HG02759 (cell line): ENCODE measurements around the gene YAF2.

Source experiments
- ATAC-seq: cut with Tn5 transposase; IDR thresholded peaks from one replicate; pipeline ENCODE4 v1.9.1; 2021; ENCODE audit warnings: mild to moderate bottlenecking, moderate library complexity; ENCODE audit not compliant: unreplicated experiment

YAF2 gene, protein sequence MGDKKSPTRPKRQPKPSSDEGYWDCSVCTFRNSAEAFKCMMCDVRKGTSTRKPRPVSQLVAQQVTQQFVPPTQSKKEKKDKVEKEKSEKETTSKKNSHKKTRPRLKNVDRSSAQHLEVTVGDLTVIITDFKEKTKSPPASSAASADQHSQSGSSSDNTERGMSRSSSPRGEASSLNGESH

DNA sequence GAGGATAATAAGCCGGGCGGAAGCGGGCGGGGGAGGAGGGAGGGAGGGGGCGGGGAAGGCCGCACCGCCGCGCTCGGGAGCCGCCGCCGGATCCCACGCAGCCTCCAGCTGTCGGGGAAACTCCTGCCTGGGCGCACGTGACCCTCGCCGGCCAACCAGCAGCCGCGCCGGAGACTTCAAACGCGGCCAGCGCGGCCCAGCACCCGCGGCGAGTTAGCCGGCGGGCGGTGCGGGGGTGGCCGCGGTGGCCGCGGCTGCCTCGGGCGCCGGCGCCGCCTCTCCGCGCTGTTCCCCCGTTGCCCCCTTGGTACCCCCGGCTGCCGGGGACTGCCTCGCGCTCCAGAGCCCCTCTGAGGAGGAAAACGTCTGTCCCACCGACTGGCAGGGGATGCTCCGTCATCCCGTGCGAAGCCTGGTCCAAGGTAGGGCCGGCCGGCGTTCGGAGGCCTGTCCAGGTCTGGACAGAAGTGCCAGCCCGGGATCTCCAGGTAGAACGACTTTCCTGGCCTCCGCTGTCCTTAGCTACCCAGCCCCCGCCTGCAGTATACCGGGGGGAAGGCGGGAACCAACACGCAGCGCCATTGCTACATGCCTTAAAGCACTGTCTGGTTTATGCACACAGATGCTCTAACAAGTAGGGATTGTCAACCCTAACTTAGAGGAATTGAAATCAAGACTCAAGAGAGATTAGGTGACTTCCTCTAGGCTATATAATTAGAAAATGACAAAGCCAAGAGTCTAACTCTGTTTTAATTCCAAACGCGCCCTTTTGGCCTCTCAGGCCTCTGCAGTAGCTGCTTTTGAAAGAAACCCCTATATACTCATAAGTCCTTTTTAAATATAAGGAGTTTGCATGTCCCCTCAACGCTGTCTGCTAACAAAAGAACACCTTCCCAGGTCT, at the start of gene YAF2:
Gene YAF2, minus strand, starts transcription at position 9 of the 901 bp plus-strand sequence. CDS start 68 bp downstream, outside the sequence.
- peak; percentile 85 for ATAC-seq

DNA sequence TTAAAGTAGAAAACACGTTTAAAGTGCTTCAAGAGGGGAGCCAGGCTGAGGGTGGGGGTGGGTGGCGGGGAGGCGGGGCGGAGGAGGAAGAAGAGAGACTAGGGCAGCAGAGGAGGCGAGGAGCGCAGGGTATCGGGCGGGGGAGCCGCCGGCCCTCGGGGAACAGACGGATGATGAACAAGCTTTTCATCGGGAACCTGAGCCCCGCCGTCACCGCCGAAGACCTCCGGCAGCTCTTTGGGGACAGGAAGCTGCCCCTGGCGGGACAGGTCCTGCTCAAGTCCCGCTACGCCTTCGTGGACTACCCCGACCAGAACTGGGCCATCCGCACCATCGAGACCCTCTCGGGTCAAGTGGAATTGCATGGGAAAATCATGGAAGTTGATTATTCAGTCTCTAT, 48.7 kb upstream of the YAF2 start:
- ATAC-seq, result no peak

DNA sequence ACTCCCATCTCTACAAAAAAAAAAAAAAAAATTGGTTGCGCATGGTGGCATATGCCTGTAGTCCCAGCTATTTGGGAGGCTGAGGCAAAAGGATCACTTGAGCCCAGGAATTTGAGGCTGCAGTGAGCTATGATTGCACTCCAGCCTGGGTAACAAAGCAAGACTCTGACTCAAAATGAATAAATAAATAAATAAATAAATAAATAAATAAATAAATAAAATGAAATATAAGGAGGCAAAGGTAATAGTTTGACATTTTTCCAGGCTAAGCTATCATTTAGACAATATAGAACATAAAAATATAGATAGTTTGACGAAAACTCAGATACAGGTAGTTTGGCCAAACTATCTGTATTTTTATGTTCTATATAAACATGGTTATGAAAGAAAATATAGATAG, 47.4 kb upstream of the YAF2 start:
- no peak for ATAC-seq

DNA sequence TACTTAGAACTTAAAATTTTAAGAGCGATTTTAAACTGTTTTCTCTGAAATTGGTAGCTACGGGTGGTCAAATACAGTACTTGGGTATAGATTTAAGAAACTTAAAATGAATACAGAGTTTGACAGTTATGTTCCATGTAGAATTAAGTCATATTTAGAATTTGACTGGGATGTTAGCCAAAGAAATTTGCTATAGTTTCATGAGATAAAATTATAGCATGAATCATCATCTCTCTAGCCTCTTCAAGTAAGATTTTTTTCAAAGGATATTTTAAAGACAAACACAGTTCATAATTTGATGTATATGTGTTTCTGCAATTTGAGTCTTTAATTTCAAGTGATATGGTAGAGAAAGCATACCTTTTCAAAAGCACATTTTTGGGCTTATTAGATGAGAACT, 46.8 kb upstream of the YAF2 start:
- no peak for ATAC-seq

DNA sequence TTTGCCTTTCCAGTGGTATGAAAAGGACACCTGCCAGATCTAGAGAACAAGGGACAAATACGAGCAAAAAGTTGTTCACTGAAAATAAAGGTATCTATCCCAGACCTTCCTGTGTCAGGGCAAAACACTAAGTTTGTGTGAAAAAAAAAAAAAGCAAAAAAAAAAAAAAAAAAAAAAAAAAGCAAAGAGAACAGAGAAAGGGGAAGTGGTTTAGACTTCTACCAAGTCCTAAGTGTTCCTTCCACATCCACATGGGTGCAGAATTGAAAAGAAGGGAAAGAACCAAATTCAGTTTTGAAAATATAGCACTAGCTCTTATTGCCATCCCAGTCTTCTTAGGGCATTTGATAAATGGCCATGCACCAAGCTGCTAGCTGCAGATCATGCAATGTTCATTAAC, 46.1 kb upstream of the YAF2 start:
- no peak for ATAC-seq

DNA sequence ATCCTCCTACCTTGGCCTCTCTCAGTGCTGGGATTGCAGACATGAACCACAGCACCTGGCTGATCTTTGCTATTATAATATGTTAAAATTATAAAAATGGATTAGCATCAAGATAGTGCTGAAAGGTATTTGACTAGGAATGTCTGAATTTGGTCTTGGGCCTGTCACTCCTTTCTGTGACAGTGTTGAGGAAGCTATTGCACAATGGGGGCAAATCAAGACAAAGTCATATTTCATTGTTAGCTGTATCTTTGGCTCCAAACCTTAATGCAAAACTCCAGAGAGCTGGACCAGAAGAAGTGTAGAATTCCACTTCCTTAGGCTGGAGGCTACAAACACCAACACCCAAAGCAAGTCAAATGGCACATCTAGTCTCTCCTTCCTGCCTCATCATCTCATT, 45.7 kb upstream of the YAF2 start:
- no peak for ATAC-seq

DNA sequence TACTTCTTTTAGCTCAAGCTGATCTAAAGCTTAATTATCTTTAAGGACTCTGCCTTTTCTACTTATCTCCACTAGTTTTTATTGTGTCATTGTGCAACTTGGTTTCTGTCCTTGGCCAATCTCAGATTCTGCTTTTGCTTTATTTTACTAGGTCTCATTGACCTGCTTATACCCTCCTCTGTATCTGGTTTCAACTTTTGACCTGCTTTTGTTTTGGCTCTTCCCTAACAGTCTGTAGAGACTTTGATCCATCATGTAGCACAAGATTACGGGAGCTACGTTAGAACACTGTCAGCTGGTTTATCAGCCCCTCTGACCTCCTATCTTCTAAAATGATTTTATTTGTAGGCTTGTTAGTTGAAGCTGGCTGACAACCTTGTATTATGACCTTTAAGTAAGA, 44.2 kb upstream of the YAF2 start:
- ATAC-seq, result no peak

DNA sequence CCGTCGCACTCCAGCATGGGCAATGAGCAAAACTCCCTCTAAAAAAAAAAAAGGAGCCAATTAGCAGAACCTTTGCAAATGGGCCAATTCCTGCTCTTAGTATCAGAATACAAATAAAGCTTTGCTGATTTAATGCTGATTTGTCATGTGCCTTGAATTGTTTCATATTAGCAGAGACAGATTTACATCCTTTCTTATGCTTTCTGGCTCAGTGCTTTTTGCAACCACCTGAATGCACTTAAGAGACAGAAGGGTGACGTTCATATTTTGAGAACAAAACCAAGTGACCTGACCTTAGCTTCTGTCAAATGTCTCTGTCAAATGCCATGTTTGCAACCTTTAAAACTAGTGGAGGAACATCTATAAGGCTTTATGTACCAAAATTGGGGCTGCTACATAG, 43.8 kb upstream of the YAF2 start:
- ATAC-seq, result no peak

DNA sequence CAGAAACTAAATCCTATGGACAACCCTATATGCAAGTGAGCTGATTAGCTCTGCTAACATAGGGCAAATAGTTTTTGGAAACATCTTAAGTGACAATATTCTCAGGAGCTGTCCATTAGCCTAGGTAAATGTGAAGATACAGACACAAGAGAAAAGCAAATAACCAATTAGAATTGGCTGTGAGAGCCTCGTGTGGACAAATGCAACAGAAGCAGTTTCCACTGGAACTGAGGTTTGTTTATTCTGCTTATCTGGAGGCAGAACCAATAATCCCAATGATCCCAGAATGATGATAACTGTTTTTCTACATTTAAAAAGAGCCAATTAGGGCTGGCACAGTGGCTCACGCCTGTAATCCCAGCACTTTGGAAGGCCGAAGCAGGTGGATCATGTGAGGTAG, 43.2 kb upstream of the YAF2 start:
- ATAC-seq, result no peak

DNA sequence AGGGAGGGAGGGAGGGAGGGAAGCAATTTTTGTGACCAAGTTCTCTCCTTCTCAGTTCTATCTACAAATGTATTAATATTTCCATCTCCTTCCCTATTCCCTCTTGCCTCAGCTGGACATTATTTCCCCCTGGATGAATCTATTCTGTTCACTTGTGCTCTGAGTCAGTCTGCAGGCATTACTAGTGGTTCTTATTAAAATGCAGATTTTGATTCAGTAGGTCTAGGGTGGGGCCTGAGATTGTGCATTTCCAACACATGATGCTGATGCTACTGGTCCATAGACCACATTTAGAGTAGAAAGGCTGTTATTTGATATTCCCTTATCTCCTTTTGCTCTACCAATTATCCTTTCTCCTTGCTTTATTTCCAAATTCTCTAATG, 40.1 kb upstream of the YAF2 start:
- no peak for ATAC-seq

DNA sequence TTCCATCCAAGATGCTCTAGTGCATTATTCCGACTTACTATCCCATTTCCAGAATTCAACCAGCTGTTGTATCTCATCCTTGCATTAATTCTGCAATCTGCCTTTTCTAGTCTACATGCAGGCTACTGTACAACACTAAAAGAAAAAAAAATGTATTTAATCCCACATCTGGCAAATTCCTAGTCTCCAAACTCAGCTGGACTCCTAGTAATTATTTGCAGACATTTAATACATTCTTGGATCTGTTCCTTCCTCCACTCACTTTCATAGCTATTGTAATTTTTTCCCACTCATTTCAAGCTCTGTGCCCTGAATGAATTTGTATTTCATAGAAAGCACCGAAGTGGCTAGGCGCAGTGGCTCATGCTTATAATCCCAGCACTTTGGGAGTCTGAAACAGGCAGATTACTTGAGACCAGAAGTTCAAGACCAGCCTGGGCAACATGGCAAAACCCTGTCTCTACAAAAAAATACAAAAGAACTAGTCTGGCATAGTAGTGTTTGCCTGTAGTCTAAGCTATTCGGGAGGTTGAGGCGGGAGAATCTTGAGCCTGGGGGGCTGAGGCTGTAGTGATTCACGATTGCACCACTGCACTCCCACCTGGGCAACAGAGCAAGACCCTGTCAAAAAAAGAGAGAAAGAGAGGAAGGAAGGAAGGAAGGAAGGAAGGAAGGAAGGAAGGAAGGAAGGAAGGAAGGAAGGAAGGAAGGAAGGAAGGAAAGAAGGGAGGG, 39.5 kb upstream of the YAF2 start:
- no peak for ATAC-seq

DNA sequence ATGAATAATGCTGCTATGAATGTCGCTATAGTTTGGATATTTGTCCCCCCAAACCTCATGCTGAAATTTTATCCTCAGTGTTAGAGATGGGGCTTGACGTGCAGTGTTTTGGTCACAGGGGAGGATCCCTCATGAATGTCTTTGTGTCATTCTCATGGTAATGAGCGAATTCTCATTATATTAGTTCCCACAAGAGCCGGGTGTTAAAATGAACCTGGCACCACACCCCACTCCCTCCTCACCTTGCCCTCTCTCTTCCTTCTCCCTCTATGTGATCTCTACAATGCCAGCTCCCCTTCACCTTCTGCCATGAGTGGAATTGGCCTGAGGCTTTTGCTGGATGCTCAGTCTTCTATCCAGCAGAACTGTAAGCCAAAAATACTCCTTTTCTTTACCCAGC, 37.5 kb upstream of the YAF2 start:
- no peak for ATAC-seq

DNA sequence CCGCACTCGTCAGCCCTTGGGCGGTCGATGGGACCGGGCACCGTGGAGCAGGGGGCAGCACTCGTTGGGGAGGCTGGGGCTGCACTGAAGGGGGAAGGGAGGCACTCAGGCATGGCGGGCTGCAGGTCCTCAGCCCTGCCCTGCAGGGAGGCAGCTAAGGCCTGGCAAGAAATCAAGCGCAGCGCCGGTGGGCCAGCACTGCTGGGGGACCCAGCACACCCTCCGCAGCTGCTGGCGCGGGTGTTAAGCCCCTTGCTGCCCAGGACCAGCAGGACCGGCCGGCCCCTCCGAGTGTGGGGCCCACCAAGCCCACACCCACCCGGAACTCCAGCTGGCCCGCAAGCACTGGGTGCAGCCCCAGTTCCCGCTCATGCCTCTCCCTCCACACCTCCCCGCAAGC, 35.7 kb upstream of the YAF2 start:
- no peak for ATAC-seq

DNA sequence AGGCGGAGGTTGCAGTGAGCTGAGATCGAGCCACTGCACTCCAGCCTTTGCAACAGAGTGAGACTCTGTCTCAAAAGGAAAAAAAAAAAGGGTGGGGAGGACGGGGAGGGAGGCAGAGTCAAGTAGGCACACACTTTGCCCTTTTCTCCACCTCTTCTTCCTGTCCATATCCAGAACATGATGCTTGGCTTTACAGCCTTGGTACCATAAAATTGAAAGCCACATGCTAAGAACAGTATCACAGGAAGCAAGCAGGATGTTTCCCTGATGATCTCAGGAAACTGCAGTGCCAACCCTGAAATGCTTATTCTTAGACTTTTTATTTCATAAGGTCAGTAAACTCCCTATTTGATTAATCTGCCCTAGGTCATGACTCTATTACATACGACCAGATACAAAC, 32.5 kb upstream of the YAF2 start:
- ATAC-seq, result no peak

DNA sequence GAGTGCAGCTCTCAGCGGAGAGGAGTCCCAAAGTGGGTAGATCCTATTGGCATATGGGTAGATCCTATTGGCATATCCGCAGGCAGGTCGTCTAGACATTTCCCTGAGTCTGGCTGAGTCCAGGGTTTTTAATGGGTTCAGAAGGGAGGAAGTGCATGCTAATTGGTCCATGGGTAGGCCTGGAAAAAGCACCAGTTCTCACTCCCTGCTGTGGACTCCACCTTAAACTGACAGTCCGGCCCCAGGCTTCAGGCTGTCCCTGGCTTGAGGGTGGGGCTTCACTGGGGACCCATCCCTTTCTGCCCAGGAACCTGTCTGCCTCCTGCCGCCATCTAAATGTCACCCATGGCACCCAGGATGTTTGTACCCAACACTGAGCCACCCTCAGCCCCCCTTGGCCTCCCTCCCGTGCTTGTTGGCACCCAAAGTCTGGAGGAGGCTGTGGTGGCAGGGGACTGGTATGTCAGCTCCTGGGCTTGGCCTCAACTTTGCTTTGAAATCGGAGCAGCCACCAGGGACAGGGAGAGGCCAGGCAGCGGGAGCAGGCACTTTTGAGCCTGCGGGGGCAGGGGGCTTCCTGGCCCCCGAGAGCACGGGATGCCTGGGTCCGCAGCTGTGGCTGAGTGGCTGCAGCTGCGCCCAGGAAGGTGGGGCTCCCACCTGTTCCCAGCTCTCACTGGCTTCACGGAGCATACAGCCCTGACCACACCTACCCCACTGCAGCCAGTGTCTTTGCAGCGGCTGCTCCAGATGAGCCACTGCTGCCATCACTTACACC, 29.6 kb upstream of the YAF2 start:
- ATAC-seq, result no peak

DNA sequence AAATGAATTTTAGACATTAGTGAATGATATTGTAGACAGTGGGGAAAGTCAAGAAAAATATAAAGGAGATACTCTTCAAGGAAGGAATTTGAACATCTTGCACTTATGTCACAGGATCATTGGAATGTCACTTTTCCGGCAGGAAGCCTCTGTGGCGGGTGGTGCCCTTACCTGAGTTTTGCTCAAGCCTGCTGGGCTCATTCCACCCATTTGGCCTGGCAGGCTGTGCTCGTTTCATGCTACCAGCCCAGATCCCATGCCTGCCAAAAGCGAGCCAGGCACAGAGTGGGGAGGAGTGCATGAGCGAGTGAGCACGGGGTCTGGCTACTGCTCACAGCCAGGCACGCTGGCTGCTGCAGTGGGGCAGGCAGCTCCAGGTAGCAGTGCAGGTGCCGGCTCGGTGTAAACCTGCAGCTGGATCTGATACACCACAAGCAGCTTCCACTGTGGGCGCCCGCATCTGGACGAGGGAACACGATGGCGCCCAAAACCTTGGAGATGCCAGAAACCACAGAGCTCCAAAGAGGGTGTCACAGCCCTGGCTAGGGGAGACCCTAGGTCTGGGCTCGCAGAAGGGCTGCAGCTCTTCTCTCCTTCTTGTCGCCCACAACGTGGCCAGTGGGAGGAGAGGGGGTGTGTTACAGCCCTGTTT, 28.7 kb upstream of the YAF2 start:
- no peak for ATAC-seq

DNA sequence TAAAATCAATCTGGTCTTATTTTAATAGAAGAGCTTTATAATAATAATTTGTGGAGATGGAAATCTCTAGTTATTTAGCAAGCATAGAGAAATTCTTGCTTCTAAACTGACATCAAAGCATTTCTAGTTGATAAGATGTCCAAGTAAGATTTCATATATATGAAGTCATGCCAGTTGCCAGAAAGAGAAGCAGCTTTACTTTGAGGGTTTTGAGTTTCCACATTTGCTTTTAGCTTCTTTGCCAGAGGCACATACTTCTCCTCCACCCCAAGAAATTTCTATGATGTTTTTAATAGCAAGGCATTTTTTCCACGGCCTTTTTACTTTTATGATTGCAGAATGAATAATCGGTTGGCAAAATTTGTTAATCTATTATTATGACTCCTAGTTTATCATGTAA, 24.2 kb upstream of the YAF2 start:
- no peak for ATAC-seq

DNA sequence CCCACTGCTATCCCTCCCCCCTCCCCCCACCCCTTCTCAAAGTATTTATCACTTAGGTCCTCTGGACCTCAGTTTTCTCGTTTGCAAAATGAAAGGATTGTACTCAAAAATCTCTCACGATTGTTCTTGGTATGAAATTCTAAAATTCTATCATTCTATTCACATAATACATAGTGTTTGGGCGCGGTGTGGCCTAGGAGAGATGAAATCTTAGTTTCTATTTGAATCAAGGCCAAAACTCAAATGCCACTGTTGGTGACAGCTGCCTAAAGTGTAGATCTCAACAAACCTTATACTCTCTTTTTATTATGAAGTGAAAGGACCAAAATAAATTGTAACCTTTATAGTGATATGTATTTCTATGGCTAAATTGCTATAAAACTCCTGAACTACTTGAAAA, 23.7 kb upstream of the YAF2 start:
- ATAC-seq, result no peak

DNA sequence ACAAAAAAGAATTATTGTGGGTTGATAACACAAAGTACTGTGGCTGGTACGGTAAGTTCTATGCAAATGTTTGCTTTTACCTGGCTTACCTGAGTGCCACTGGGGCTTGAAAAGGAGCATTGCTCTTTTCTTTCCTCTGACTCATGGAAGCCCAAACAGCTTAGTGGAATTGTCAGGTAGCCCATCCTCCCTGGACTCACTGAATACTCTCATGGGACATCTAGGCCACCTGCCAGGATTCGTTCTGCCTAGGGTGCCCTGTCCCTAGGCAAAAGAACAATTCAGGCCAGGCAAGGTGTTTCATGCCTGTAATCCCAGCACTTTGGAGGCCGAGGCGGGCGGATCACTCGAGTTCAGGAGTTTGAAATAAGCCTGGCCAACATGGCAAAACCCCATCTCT, 22.5 kb upstream of the YAF2 start:
- no peak for ATAC-seq

DNA sequence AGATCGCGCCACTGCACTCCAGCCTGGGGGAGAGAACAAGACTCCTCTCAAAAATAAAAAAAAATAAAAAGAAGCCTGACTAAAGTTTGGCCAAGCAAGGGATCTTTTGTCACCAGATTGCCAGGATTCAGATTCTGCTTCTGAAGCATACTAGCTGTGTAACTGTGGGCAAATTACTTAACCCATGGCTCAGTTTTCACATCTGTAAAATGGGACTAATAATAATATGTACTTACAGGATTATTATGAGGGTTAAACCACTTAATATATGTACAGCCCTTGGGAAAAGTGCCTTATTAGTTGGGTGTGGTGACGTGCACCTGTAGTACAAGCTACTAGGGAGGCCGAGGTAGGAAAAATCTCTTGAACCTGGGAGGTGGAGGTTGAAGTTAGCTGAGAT, 21.7 kb upstream of the YAF2 start:
- no peak for ATAC-seq

DNA sequence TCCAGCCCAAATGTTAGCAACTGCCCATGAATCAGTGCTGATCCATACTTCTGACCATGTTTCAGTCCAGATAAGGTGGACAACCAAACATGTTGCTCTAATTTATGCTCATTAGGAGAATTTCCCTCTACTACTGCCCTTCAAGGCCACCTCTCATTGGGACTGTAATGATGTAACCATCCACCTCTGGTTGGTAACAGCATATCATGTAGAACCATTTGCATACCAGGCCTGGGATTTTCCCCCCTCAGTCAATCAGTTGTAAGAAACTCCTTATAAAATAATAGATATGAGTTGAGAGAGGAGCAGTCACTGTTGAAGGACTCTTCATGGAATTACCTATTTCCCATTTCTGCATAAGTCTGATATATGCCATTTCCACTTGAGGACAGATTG, 17.8 kb upstream of the YAF2 start:
- no peak for ATAC-seq
